Measurements from ENCODE around the gene LRRTM1.

LRRTM1 gene, protein sequence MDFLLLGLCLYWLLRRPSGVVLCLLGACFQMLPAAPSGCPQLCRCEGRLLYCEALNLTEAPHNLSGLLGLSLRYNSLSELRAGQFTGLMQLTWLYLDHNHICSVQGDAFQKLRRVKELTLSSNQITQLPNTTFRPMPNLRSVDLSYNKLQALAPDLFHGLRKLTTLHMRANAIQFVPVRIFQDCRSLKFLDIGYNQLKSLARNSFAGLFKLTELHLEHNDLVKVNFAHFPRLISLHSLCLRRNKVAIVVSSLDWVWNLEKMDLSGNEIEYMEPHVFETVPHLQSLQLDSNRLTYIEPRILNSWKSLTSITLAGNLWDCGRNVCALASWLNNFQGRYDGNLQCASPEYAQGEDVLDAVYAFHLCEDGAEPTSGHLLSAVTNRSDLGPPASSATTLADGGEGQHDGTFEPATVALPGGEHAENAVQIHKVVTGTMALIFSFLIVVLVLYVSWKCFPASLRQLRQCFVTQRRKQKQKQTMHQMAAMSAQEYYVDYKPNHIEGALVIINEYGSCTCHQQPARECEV

GRCh38 chr2:80303909-80304837 is at the start of gene LRRTM1:
LRRTM1 (minus strand) TSS chr2:80304752; CDS start chr2:80303819, 933 bp downstream.
- DNase-seq (ENCODE audit: low read depth in 2 of 2): no peak

- DNase-seq (ENCODE audit: low read depth in 2 of 2): no peak
Observed at GRCh38 chr2:80351231-80351630, 46.7 kb upstream of the LRRTM1 start.

DNA sequence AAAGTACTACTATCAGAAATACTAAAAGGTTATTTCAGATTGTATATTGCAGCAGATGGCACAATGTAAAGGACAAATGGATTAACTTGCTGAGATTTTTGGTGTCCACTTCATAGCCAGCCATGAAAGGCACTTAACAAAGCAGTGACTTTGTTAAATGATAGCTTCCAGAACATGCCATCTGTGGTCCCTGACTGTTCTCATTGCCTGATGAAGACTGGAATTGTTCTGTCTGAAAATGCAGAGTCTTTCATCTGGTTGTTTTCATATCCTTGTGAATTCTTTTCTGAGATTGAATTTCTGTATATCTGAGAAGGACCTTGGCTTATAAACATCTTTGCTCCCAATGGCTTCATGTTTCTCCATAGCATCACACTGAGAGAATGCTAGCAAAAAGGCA is 44.4 kb upstream of the LRRTM1 start:
- DNase-seq (ENCODE audit: low read depth in 2 of 2): no peak

DNA sequence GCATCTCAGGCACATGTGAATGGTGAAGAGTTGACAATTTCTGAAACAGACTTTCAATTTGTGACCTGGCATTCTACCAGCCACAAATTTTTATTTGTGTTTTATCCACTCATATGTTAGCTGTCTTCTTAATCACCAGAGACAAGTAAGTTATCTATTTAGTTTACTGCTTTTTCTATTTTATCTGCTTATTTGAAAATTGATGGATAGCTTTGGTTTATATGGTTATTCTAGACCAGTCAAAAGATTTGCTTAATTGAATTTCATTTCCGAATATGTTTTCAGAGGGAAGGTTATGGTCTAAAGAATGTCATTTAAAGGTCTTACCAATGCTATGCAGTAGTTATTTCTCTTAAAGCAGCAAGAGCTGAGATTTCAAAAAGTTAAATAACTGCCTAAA is 43.5 kb upstream of the LRRTM1 start:
- DNase-seq (ENCODE audit: low read depth in 2 of 2): no peak

- DNase-seq (ENCODE audit: low read depth in 2 of 2): no peak
Observed at GRCh38 chr2:80340022-80340421, 35.5 kb upstream of the LRRTM1 start.

DNA sequence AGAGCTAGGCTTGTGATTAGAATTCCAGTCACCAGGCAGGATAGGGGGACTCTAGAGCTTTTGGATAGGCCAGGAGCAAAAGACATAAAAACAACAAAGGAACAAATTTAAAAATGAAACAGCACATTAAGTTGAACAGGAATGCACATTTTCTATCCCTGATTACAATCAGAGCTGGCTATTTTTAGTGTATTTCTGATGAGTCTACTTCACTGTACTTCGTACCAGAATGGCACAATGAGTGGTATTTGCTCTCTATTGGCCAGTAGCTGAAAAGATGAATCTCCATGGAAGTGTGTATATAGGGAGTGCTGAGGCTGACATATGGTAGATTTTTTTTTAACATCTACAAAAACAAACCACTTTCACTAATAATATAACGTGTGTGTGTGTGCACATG is 34.2 kb upstream of the LRRTM1 start:
- no peak for DNase-seq (ENCODE audit: low read depth in 2 of 2)

- DNase-seq (ENCODE audit: low read depth in 2 of 2): no peak
Observed at GRCh38 chr2:80335411-80335810, 30.9 kb upstream of the LRRTM1 start.

DNA sequence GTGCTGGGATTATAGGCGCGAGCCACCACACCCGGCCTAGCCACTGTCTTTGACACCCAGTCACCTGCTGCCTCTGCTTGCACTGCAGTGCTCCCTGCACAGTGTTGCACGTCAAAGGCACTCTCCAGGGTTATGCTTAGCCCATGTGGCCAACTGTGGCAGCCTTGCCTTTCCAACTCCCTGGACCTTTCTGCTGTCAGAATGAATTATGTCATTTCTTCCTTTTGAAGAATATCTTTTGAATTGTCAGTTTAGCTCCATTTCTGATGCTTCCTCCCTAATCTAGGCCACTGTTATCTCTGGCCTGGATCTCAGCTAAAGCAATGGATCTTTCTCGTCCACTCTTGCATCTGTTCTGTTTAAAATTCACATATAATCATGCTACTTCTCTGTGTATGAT is 29.3 kb upstream of the LRRTM1 start:
- no peak for DNase-seq (ENCODE audit: low read depth in 2 of 2)

GRCh38 chr2:80330527-80331450 is 26.2 kb upstream of the LRRTM1 start:
- DNase-seq (ENCODE audit: low read depth in 2 of 2): no peak

- DNase-seq (ENCODE audit: low read depth in 2 of 2): no peak
Observed at GRCh38 chr2:80329491-80329890, 24.9 kb upstream of the LRRTM1 start.

- DNase-seq (ENCODE audit: low read depth in 2 of 2): no peak
Observed at GRCh38 chr2:80328159-80328571, 23.6 kb upstream of the LRRTM1 start.

GRCh38 chr2:80326861-80327260 is 22.3 kb upstream of the LRRTM1 start:
- no peak for DNase-seq (ENCODE audit: low read depth in 2 of 2)

DNA sequence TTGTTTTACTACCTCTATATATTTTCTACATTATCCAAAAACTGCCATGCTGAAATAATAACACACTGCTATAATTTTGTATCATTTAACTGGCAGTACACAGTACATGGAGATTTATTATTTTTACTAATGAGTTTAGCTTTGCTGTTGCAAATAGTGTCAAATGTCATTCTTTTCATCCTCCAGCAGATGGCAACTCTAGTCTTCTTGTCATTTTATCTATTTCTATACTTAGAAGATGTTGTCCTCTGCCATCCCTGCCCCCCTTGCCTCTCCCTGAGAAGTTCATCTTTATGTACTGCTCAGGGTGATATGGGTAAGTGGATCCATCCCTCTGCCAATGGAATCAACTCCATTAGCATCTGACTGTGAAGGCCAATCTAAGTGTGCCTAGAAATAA is 21.7 kb upstream of the LRRTM1 start:
- DNase-seq (ENCODE audit: low read depth in 2 of 2): no peak

DNA sequence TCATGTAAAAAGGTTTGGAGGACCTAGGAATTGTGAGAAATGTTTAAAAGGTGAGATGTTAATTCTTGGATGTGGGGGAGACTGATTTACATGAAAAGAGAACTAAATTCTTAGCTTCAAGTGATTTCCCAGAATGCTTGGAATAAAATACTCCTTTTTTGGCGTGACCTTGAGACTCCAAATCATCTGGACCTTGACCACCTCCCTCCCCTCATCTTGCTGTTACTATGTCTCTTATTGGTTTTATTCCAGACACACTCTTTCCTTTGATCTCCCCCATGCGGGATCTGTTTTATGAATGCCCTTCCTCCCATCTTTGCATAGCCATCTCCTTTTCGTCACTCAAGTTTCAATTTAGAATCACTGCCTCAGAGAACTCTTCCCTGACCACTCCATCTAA is 20.0 kb upstream of the LRRTM1 start:
- DNase-seq (ENCODE audit: low read depth in 2 of 2): no peak

- no peak for DNase-seq (ENCODE audit: low read depth in 2 of 2)
Observed at GRCh38 chr2:80323610-80324009, 19.1 kb upstream of the LRRTM1 start.

DNA sequence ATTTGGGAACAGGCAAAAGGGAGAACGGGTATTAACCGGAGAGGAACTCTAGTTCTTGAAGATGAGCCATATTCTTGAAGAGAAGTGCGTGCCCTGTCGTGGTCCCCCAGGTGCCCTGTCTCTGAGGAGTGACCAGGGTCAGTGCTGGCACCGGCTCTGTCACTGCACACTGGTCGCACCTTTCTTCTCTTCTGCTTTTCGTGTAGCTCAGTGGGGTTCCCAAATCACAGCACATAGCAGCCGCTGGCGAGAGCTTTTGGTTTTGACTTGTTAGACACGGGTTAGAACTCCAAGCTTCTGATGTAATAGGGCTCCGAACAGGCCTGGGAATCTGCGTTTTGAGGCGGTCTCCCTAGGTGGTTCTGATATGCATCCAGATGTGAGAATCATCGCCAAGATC is 18.4 kb upstream of the LRRTM1 start:
- DNase-seq (ENCODE audit: low read depth in 2 of 2): no peak

GRCh38 chr2:80322311-80322920 is 17.9 kb upstream of the LRRTM1 start:
- no peak for DNase-seq (ENCODE audit: low read depth in 2 of 2)

GRCh38 chr2:80312282-80312839 is 7.8 kb upstream of the LRRTM1 start:
- DNase-seq (ENCODE audit: low read depth in 2 of 2): no peak

GRCh38 chr2:80311304-80311703 is 6.8 kb upstream of the LRRTM1 start:
- DNase-seq (ENCODE audit: low read depth in 2 of 2): no peak

- no peak for DNase-seq (ENCODE audit: low read depth in 2 of 2)
Observed at GRCh38 chr2:80303006-80303908, 1.3 kb downstream of the LRRTM1 start.

All from stimulated activated CD4-positive, alpha-beta T cell treated with anti-CD3 and anti-CD28 coated beads, Interleukin-15, amount 100 ng/mL, for 48 hours (primary cell).